Amniotic epithelial cell (primary cell): ENCODE data around the gene PTPRE.

ENCODE experiments used
- DNase-seq: peaks from one replicate; pipeline ENCODE4 v3.0.0-alpha.2; 2010; ENCODE audit warnings: low read depth

The PTPRE gene

DNA sequence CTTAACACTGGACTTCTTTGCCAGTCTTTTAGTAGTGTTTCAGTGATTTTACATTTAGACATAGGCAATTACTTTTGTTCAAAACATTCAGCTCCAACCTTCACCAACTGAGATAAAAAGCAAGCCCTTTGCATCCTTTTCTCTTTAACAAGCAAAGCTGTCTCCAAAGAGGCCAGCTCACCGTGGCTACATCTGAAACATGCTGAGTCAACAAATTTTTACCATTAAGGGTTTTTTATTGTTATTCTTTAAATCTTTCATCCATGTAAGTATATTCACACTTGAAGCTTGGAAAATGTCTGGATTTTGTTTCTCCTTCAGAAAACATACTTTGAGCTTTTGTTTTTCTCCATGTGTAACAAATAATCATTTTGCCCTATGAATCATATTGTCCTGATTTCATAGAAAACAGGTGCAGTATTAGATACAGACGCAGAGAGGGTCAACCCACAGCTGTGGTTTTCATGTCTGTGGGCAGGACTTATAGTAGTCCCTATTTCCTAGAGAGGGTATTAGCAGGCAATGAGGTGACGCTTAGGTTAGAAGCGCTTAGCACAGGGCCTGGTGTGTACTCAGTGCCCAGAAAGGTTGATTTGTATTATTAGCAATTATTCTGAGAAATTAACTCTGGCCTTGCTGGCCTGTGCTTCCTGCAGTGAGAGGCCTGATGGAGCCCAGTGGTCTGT lies 119.9 kb downstream of the PTPRE start:
- no peak for DNase-seq

DNA sequence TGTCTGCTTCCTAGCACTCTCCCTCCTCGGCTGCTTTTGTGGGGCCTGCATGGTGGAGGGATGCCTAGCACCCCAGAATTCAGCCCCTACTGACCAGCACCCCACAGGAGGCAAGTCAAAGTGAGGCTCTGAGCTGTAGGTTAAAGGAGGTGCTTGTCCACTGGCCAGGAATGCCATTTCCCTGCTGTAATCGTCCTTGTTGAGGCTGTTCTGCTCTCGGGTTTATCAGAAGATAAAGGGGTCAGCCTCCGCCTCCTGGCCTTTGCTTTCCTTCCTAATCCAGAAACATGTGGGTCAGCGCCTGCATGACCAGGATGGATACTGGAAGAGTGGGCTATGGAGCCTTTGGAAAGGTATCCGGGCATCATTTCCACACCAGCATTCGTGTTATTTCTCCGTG lies 120.4 kb downstream of the PTPRE start:
- DNase-seq: peak; percentile 25

DNA sequence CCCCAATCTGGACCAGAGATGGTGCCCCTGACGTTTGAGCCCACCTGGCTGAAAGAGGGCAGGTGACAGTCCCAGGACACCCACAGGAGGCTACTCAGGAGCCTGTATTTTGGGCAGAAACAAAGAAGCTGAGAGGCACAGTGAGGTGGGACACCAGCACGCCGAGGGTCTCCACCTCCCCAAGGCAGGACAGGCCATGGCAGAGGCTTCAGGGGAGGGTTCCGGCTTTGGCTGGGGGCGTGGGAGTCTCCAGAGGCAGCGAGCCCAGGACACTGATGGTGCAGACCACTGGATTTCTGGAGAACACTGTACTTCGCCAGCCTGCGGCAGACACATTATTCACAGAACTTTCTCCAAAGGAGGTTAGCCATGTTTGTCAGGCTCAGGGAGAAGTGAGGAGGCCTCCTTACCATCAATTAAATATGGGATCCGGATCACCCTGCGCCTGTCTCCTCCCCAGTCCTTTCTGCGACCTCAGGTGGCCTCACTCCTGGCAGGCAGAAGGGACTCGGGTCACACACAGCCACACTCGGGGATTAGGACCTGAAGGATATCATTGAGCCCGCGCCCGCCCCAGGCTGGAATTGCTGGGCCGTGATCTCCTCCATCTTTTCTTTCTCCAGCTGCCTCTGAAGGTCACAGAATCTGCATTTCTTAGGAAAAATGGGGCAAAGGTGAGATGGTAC lies 121.1 kb downstream of the PTPRE start:
- DNase-seq: no peak

DNA sequence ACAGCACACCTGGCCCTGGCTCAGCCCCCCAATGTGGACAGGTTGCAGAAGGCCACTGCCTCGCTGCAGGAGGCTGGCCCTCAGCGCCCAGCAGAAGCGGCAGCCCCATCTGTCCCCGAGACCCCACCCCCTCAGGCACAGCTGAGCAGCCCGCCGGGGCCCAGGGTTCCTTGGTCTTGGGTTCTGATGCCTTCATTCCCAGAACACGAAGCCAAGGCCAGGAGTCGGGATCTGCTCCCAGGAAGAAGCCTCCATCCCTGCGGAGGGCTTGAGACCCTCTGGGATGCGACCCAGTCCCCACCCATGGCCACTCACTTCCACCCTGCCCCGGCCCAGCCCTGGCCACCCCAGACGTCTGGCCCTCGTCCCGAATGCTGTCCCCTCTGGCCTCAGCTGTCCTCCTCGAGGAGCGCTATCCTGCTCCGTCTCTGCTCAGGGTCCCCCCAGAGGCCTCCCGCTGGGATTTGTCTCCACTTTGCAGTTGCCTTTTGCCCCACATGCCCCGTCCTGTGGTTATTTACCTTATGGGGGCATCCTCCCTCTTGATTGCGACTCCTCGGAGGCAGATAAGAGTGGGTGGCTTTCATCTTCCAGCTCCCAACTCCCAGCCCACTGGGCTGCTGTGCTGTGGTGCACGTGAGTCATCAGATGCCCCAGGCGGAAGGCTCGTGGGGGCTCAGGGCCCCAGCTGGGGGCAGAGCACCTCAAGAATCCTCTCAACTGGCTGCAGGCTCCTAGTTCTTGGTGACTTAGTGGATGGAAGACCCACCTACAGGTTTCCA lies 121.8 kb downstream of the PTPRE start:
- DNase-seq: peak; percentile 34

DNA sequence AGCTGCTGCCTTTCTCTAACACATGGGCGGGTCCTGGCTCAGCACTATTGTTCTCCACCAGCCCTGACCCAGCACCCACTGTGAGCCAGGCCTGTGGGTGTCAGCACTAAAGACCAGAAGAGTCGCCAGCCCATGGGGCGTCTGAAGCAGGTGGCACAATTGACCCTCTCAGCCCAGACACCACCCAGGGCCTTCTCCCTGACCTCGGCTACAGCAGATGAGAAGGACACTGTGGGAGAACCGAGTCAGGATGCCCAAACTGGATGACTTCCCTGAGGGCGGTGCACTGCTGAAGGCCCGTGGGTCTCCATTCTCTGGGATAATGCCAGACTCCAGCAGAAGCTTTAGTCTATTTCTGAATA lies 122.4 kb downstream of the PTPRE start:
- DNase-seq: no peak

DNA sequence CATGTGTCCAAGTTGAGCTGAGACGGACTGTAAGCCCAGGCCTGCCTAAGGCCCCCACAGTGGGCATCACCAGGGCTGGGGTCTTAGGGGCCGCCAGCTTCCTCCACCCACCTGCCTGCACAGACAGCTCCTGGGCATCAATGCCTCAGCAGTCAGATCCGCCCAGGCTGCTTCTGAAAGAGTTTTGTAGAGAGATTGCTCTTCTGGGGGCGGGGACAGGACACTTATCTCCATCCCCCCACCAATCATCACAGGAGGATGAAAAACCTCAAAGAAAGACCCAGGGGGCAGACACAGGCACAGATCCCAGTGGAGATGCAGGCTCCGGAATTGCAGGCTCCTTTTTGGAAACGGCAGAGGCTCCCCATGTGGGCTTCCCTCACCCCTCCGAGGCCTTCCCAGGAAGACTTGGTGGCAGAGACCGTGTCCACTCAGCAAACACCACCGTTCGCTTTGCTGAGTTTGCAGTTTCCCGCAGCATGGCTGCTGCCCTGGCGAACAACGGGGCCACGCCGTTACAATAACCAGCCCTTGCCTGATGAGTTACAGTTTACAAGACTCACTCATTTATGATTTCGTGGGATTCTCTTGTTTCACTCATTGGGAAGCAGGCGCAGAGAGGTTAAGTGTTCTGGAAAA lies 122.9 kb downstream of the PTPRE start:
- no peak for DNase-seq

DNA sequence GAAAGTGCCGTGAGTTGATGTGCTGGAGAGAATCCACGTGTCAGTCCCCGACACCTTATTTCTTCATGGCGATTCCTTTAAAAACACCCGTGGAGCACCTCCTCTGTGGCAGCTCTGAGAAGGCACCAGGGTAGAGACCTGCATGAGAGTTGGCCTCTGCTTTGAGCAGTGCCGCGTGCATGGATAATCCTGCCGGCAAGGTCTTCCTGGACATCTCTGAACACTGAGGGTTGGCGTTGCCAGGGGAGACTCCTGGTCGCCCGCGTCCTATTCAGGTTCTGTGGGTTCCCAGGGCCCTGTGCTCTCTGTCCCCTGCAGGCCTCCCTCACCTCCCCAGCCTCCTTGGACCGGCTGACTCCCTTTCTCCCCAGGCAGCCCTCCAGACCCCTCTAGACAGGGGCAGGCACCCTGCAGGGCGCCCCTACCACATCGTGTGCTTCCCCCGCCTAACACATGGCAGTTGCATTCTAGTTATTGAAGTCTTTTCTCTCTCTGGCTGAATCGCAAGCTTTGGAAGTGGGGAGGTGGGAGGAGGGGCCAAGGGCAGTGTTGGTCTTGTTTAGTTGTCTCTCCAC lies 123.7 kb downstream of the PTPRE start:
- DNase-seq: no peak

DNA sequence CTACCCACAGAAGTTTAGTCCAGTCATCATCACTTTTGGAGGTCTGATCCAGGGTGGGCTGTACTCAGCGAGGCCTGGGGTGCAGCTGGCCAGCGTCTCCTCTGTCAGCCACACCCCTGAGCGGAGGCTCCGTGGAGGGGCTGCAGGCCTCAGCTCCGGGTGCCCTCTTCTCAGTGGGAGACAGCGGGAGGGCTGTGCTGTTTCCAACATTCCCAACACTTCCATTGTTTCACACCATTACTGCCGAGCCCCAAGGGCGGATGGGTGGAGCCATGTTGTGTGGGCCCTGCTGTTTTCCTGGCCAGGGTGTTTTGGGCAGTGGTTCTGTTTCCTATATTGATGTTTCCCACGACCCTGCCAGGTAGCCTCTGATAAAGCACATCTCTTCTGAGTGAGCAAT lies 124.3 kb downstream of the PTPRE start:
- no peak for DNase-seq

DNA sequence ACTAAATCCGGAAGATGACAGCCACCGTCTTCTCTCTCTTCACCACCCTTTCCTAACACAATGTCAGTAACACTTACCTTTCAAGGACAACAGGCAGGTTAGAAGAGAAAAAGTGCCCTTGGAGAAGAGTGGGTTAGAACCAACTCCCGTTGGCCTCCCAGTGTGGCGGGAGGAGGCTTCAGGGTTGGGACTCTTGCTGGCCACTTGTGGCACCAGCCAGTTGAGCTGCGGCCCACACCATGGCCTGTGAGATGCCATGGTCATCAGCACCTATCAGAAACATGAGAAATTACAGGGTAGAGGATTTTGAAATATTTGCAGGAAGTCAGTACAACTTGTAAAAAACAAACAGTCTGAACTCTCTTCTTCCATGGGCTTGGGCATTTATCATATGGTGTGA lies 125.6 kb downstream of the PTPRE start:
- DNase-seq: no peak

DNA sequence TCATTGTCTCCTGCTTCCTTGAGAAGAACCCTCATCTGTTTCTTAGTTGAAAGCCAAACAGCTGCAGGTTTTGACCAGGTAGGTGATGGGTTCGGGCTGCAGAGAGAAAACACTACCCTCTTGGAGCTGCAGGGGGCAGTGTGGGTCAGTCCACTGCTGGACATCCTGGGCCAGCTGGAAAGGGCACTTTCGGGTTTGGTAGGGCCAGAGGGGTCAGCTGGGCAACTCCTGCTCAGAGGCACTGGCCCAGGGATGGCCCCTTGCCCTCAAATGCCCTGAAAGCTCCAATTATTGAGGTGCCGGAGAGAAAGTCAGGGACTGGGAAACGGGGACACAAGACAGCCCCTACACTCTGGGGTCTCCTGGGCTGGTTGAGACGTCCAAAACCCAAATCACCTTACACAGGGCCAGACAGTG lies 128.7 kb downstream of the PTPRE start:
- peak; percentile 14 for DNase-seq

DNA sequence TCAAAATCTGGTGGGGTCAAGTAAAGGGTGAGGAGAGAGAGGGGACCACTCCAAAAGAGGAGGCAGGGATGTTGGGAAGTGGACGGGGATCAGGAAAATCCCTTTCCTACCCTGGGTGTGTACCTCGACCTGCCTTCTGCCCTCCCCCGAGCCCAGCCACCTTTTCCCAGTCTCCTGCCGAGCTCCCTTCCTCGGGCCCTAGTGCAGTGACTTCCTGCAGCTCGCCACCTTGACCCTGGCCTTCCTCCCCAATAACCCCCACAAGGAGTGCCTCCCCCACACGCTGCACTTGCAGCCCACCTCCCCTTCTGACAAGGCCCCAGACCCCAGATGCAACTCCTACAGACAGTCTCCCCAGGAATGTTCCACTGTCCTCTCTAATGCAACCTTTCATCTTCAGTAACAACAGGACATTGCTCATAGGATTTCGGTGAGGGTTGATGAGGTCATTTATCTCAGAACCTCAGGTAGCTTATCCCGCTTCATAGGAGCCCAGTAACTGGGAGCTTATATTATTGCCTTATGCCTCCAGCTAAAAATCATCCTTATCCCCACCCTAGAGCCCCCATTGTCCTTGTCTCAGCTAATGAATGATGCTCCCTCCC lies 129.2 kb downstream of the PTPRE start:
- DNase-seq: no peak

DNA sequence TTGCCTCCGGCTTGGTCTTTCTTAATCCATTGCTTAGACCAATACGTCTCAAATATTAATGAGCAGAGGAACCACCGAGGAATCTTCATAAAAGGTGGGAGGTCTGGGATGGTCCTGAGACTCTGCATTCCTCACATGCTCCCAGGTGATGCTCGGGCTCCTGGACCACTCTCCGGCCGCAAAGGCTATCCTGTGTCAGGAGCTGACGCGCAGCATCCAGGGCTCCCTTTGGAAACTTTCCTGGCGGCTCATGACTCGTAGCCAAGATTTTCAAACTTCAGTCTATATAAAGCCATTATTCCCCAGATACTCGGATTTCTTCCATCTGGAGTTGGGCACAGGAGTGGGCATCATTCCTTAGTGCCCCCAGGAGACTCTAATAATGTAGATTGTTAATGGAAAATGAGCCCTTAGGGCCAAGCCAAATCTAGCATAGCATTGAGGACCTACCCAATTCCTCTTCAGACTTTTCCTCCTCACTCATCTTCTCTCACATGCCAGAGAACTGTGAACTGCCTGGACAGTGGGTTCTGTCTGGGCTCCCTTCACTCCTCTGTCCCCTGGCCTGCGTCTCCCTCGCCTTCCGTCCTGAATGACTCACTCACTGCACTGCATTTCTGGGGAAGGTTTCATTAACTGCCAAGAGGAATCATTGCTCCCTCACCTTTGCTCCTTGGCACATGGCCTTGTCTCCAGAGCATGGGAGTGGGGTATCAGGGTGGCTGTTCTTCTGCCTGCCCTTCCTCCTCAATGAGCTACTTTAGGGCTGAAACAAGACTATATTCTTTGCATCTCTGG lies 130.0 kb downstream of the PTPRE start:
- DNase-seq: peak; percentile 44

DNA sequence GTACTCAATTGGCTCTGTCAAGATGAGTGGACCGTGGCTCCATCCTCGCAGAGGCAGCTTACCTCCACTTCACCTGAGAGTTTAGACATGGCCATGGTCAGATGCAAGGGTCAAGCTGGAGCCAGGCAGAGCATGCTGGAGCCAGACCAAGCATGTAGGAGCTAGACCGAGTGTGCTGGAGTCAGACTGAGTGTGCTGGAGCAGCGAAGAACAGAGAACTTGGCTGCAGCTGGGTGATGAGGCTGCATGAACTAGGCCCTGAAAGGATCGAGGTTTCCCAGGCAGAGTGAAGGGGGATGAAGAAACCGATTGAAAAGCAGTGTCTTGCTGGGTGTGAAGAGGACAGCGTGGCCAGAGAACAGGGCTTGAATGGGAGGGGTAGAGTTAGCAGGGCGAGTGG lies 133.2 kb downstream of the PTPRE start:
- DNase-seq: no peak

DNA sequence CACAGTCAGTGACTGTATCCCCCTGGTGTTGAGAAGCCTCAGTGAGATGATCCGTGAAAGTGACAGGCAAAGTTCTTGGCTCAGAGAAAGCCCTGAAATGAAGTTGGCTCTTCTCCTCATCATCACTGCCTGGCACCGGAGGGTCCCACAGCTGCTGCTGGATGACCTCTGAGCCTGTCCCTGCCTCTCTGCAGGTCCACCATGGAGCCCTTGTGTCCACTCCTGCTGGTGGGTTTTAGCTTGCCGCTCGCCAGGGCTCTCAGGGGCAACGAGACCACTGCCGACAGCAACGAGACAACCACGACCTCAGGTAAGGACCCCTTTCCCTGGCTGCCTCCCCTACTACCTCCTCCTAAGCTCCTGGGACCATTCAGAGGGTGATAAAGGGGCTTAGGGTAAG lies 133.8 kb downstream of the PTPRE start:
- DNase-seq: no peak

DNA sequence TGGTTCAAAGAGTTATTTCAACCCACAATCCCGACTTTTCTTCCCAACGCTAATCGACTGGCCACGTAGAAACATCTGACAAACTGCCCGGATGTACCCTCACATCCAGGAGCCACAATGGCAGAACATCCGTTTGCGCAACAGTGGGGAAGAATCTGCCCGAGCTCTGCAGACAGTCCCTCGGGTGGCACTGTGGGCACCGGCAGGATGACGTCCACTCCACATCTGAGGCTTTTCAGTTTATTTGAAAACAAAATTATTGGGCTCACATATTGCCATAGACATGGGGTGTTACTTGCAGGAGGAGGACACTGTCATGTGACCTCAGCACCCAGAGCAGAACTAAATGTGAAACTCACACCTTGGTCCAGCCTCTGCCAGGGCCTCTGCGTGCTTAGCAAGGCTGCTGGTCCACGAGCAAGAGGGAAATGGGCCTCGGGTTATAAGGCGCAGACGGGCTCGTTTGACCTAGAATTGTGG lies 135.3 kb downstream of the PTPRE start:
- DNase-seq: no peak

DNA sequence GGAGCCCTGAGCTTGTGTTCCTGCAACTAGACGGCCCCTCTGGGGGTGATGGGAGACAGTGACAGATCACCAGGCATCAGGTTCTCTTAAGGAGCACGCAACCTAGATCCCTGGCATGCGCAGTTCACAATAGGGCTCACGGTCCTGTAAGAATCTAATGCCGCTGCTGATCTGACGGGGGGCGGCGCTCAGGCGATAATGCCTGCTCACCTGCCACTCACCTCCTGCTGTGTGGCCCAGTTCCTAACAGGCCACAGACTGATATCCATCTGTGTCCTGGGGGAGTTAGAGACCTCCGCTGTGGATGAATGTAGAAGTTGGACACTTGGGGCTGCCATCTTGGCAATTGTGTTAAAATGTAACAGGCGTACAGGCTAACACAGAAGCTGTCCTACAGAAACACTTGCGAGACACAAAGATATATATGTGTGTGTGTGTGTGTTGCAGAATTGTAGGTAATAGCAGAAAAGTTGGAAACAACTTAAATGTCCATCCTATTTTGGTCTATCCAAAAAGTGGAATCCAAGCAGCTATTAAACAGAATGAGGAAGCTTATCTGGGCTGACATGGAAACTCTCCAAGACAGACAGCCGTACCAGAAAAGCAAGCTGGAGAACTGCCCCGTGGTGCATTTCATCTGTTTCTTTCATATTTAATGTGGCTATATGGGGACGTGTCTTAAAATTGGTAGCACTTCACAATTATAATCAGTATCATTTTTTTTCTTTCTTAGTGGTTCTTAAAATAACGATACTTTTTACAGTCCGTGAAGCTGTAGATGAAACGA lies 136.5 kb downstream of the PTPRE start:
- DNase-seq: no peak

DNA sequence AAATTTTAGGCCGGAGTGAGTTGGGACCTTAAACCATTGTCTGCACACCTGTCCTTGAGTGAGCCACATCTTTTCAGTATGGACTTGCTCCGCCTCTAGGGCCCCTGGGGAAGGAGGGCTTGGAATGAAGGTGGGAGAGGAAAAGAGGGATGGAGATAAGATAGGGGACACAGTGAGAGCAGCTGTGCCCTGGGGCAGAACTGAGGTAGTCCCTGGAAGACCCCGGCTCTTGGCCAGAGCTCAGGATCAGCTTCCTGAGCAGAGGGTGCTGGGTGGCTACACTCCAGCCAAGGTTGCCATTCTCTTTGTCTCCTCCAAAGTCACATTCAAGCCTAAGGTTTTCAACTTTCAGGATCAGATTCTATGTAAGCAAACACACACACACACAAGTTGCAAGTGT lies 137.3 kb downstream of the PTPRE start:
- DNase-seq: no peak

DNA sequence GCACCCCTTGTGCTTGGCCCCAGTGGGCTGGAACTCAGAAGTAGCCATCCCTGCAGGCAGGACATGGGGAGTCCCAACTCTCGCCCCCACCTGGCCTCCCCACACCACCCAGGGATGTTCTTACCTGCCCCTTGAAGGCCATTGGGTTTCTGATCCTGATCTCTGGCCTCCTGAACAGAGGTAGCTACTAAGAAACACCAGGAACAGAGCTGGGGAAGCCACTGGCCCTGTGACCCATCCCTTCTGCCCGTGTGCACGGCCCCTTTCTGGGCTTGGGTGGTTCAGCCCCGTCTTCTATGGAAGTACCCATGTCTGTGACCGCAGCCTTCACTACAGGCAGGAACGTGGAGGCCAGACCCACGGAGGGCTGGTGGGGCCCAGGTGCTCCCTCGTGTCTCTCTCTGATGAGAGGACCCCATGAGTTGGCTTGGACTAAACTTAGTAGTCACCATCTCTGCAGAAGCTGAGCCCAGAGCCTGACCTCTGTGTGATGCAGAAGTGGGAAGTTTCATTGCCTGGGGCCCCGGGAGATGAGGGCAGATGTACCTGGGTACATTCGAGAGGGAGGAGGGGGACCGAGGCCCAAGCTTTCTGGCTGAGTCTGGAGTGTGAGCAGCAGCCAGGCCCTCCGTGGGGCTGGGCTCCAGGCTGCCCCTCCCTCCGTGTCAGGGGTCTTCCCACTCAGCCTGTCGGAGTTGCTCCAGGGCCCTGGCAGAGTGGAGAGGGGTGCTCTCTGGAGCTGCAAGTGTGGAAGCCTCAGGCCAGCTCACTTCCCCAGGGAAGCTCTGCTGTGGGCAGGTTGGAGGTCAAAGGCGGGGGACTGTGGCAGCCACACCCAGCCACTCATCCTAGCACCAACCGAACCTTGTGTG lies 138.3 kb downstream of the PTPRE start:
- DNase-seq: no peak

DNA sequence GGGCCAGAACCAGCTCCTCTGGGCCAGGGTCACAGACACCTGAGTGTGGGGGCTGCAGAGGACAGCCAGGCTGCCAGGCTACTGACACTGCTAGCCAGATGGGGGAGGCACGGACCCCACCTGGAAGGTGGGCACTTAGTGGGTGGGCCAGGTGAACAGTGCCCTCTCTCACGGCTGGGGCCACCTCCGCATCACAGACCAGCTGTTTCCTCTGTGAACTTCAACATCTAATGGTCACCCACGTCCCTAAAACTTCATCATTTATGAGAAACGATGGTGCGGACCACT lies 138.9 kb downstream of the PTPRE start:
- DNase-seq: no peak
